WTC11 (cell line): Measurements from ENCODE around the gene CLIP1. TPM values are rescaled to one million over a fixed set of nuclear protein-coding genes. Genes with fewer than 3 reads are reported as not detected.

ENCODE experiments used
- ATF3 ChIP-seq: sonication (generic); formaldehyde crosslinking; conservative IDR thresholded peaks from 2 replicates; pipeline ENCODE4 v1.8.1; 2022; ENCODE audit warnings: mild to moderate bottlenecking, missing genetic modification reagents
- CREM ChIP-seq: sonication (generic); formaldehyde crosslinking; IDR thresholded peaks from 2 replicates; pipeline ENCODE4 v1.8.1; 2022; ENCODE audit warnings: mild to moderate bottlenecking, missing genetic modification reagents, moderate library complexity
- ETV6 ChIP-seq: sonication (generic); formaldehyde crosslinking; IDR thresholded peaks from 2 replicates; pipeline ENCODE4 v1.8.1; 2022; ENCODE audit warnings: mild to moderate bottlenecking, missing genetic modification reagents
- FOXK1 ChIP-seq: sonication (generic); formaldehyde crosslinking; IDR thresholded peaks from 2 replicates; pipeline ENCODE4 v1.8.0; 2022; ENCODE audit warnings: mild to moderate bottlenecking, moderate library complexity, missing genetic modification reagents
- FOXP4 ChIP-seq: sonication (generic); formaldehyde crosslinking; IDR thresholded peaks from 2 replicates; pipeline ENCODE4 v1.8.0; 2022; ENCODE audit warnings: mild to moderate bottlenecking, missing genetic modification reagents
- JAZF1 ChIP-seq: fragments of 250-450 bp; sonication (Bioruptor Pico); IDR thresholded peaks from 2 replicates; pipeline ENCODE4 v1.9.0; 2021; ENCODE audit warnings: moderate library complexity, mild to moderate bottlenecking, inconsistent platforms
- KAT7 ChIP-seq: sonication (generic); formaldehyde crosslinking; IDR thresholded peaks from 2 replicates; pipeline ENCODE4 v1.8.1; 2023; ENCODE audit warnings: missing genetic modification reagents, mild to moderate bottlenecking, borderline replicate concordance
- RORB ChIP-seq: fragments of 250-450 bp; sonication (Bioruptor Pico); IDR thresholded peaks from 2 replicates; pipeline ENCODE4 v1.9.0; 2021; ENCODE audit warnings: mild to moderate bottlenecking
- SMAD3 ChIP-seq: sonication (generic); formaldehyde crosslinking; IDR thresholded peaks from 2 replicates; pipeline ENCODE4 v1.8.0; 2022; ENCODE audit warnings: missing genetic modification reagents, mild to moderate bottlenecking, borderline replicate concordance
- USF2 ChIP-seq: sonication (generic); formaldehyde crosslinking; IDR thresholded peaks from 2 replicates; pipeline ENCODE4 v1.8.1; 2023; ENCODE audit warnings: mild to moderate bottlenecking, missing genetic modification reagents, moderate library complexity
- ZMAT4 ChIP-seq: fragments of 250-450 bp; sonication (Bioruptor Pico); IDR thresholded peaks from 2 replicates; pipeline ENCODE4 v1.9.0; 2021; ENCODE audit warnings: mild to moderate bottlenecking
- ZNF219 ChIP-seq: sonication (generic); formaldehyde crosslinking; IDR thresholded peaks from 2 replicates; pipeline ENCODE4 v1.8.0; 2023; ENCODE audit warnings: missing genetic modification reagents, mild to moderate bottlenecking, borderline replicate concordance
- ZNF232 ChIP-seq: sonication (generic); formaldehyde crosslinking; IDR thresholded peaks from 2 replicates; pipeline ENCODE4 v1.8.0; 2022; ENCODE audit warnings: mild to moderate bottlenecking, missing genetic modification reagents
- ZNF425 ChIP-seq: fragments of 250-450 bp; sonication (Bioruptor Pico); conservative IDR thresholded peaks from 2 replicates; pipeline ENCODE4 v1.9.0; 2021; ENCODE audit warnings: mild to moderate bottlenecking
- total RNA-seq: library from RNA; stranded (reverse); gene quantifications from 3 replicates; pipeline ENCODE4 v1.2.3, GENCODE V29; 2021
- TF ChIP-seq, protein P1 (sequence below): sonication (generic); formaldehyde crosslinking; IDR thresholded peaks from 2 replicates; pipeline ENCODE4 v1.8.1; 2022; ENCODE audit warnings: low read depth, missing genetic modification reagents, borderline replicate concordance
- TF ChIP-seq, protein P2 (sequence below): sonication (generic); formaldehyde crosslinking; IDR thresholded peaks from 2 replicates; pipeline ENCODE4 v1.8.1; 2022; ENCODE audit warnings: low read depth, mild to moderate bottlenecking, moderate library complexity, missing genetic modification reagents, borderline replicate concordance
- TF ChIP-seq, protein P3 (sequence below): sonication (generic); formaldehyde crosslinking; IDR thresholded peaks from 2 replicates; pipeline ENCODE4 v1.8.0; 2023; ENCODE audit warnings: mild to moderate bottlenecking, missing genetic modification reagents
- TF ChIP-seq, protein P4 (sequence below): fragments of 250-450 bp; sonication (Bioruptor Pico); IDR thresholded peaks from 2 replicates; pipeline ENCODE4 v1.9.0; 2021; ENCODE audit warnings: mild to moderate bottlenecking
- TF ChIP-seq, protein P5 (sequence below): fragments of 250-450 bp; sonication (Bioruptor Pico); IDR thresholded peaks from 2 replicates; pipeline ENCODE4 v1.8.0; 2021; ENCODE audit warnings: mild to moderate bottlenecking
- TF ChIP-seq, protein P6 (sequence below): sonication (generic); formaldehyde crosslinking; IDR thresholded peaks from 2 replicates; pipeline ENCODE4 v1.8.0; 2022; ENCODE audit warnings: mild to moderate bottlenecking, missing genetic modification reagents

CLIP1 gene
- total RNA-seq, 1 experiment from 2014 or later = 24.9 TPM

DNA sequence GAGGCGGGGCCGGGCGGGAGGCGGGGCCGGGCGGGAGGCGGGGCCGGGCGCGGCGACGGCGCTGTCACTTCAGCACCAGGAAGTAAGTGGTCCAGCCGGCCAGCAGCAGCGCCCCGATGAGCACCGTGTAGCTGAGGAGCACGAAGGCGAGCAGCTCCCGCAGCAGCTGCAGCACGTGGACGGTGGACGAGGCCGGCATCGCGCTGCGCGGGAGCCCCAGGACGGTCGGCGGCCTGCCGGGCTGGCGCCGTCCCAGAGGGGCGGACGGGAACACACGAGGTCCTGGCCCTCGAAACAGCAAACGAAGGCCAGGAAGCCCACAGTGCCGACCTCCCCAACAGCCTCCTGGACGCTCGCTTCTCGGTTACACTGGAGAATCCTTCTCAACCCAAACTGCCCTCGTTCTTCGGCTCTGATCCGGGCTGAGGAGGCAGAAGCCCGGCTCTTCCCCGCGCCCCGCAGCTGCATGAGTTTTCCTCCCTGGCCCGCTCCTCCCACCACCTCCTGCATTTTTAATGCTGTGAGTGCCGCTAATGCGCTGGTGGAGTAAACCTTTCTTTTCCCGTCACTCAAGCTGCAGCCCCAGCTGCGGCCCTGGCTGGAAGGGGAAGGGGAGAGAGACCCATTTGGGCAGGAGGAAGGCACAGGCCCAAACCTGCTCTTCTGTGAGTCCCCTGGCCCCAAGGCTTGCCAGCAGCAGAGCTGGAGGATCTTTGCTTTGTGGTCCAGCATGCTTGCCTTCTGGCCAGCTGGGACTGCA lies 195.9 kb downstream of the CLIP1 start (continued):
- TF ChIP-seq, protein P1, sequence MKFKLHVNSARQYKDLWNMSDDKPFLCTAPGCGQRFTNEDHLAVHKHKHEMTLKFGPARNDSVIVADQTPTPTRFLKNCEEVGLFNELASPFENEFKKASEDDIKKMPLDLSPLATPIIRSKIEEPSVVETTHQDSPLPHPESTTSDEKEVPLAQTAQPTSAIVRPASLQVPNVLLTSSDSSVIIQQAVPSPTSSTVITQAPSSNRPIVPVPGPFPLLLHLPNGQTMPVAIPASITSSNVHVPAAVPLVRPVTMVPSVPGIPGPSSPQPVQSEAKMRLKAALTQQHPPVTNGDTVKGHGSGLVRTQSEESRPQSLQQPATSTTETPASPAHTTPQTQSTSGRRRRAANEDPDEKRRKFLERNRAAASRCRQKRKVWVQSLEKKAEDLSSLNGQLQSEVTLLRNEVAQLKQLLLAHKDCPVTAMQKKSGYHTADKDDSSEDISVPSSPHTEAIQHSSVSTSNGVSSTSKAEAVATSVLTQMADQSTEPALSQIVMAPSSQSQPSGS (CRISPR knock-in tag) = peak; percentile 94
- TF ChIP-seq USF2 (CRISPR knock-in tag) = no peak; the same call in none of the 2 replicates
- TF ChIP-seq, protein P2, sequence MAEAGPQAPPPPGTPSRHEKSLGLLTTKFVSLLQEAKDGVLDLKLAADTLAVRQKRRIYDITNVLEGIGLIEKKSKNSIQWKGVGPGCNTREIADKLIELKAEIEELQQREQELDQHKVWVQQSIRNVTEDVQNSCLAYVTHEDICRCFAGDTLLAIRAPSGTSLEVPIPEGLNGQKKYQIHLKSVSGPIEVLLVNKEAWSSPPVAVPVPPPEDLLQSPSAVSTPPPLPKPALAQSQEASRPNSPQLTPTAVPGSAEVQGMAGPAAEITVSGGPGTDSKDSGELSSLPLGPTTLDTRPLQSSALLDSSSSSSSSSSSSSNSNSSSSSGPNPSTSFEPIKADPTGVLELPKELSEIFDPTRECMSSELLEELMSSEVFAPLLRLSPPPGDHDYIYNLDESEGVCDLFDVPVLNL = peak; percentile 87
- TF ChIP-seq, protein P3, sequence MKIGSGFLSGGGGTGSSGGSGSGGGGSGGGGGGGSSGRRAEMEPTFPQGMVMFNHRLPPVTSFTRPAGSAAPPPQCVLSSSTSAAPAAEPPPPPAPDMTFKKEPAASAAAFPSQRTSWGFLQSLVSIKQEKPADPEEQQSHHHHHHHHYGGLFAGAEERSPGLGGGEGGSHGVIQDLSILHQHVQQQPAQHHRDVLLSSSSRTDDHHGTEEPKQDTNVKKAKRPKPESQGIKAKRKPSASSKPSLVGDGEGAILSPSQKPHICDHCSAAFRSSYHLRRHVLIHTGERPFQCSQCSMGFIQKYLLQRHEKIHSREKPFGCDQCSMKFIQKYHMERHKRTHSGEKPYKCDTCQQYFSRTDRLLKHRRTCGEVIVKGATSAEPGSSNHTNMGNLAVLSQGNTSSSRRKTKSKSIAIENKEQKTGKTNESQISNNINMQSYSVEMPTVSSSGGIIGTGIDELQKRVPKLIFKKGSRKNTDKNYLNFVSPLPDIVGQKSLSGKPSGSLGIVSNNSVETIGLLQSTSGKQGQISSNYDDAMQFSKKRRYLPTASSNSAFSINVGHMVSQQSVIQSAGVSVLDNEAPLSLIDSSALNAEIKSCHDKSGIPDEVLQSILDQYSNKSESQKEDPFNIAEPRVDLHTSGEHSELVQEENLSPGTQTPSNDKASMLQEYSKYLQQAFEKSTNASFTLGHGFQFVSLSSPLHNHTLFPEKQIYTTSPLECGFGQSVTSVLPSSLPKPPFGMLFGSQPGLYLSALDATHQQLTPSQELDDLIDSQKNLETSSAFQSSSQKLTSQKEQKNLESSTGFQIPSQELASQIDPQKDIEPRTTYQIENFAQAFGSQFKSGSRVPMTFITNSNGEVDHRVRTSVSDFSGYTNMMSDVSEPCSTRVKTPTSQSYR = peak; percentile 96
- TF ChIP-seq RORB = no peak
- no peak for TF ChIP-seq ZNF425
- TF ChIP-seq CREM (CRISPR knock-in tag) = no peak; the same call in 1 of the 2 replicates
- TF ChIP-seq, protein P4, sequence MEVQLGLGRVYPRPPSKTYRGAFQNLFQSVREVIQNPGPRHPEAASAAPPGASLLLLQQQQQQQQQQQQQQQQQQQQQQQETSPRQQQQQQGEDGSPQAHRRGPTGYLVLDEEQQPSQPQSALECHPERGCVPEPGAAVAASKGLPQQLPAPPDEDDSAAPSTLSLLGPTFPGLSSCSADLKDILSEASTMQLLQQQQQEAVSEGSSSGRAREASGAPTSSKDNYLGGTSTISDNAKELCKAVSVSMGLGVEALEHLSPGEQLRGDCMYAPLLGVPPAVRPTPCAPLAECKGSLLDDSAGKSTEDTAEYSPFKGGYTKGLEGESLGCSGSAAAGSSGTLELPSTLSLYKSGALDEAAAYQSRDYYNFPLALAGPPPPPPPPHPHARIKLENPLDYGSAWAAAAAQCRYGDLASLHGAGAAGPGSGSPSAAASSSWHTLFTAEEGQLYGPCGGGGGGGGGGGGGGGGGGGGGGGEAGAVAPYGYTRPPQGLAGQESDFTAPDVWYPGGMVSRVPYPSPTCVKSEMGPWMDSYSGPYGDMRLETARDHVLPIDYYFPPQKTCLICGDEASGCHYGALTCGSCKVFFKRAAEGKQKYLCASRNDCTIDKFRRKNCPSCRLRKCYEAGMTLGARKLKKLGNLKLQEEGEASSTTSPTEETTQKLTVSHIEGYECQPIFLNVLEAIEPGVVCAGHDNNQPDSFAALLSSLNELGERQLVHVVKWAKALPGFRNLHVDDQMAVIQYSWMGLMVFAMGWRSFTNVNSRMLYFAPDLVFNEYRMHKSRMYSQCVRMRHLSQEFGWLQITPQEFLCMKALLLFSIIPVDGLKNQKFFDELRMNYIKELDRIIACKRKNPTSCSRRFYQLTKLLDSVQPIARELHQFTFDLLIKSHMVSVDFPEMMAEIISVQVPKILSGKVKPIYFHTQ (CRISPR knock-in tag) = no peak
- TF ChIP-seq ZNF232 (CRISPR knock-in tag) = peak; percentile 97
- peak; percentile 97 for TF ChIP-seq ZNF219 (CRISPR knock-in tag)
- peak; percentile 99 for TF ChIP-seq ATF3
- TF ChIP-seq KAT7 = peak; percentile 96; the same call in 1 of the 2 replicates
- peak; percentile 99 for TF ChIP-seq FOXP4
- TF ChIP-seq, protein P5, sequence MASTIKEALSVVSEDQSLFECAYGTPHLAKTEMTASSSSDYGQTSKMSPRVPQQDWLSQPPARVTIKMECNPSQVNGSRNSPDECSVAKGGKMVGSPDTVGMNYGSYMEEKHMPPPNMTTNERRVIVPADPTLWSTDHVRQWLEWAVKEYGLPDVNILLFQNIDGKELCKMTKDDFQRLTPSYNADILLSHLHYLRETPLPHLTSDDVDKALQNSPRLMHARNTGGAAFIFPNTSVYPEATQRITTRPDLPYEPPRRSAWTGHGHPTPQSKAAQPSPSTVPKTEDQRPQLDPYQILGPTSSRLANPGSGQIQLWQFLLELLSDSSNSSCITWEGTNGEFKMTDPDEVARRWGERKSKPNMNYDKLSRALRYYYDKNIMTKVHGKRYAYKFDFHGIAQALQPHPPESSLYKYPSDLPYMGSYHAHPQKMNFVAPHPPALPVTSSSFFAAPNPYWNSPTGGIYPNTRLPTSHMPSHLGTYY (CRISPR knock-in tag) = no peak
- TF ChIP-seq JAZF1 (CRISPR knock-in tag) = no peak
- TF ChIP-seq FOXK1 (CRISPR knock-in tag) = peak; percentile 95
- TF ChIP-seq SMAD3 (CRISPR knock-in tag) = peak; percentile 98
- peak; percentile 95 for TF ChIP-seq ETV6 (CRISPR knock-in tag)
- TF ChIP-seq ZMAT4 (CRISPR knock-in tag) = no peak
- TF ChIP-seq, protein P6, sequence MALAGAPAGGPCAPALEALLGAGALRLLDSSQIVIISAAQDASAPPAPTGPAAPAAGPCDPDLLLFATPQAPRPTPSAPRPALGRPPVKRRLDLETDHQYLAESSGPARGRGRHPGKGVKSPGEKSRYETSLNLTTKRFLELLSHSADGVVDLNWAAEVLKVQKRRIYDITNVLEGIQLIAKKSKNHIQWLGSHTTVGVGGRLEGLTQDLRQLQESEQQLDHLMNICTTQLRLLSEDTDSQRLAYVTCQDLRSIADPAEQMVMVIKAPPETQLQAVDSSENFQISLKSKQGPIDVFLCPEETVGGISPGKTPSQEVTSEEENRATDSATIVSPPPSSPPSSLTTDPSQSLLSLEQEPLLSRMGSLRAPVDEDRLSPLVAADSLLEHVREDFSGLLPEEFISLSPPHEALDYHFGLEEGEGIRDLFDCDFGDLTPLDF = peak; percentile 96
